Spleen (tissue), 11 donors: ENCODE results near the gene ARPIN. TPM values are rescaled to one million over a fixed set of nuclear protein-coding genes. Genes with fewer than 3 reads are reported as not detected.
A peak's percentile ranks its signal among the peaks of the same experiment; 100 is the strongest.

Source experiments
- DNase-seq: peaks from one replicate; pipeline ENCODE4 v3.0.0-alpha.2; 2020
- H3K27ac ChIP-seq, 8 donors: fragments of 200-600 bp; sonication (generic) in 7 of 8; 1 replicate in 4 of 8; 2 replicates in 4 of 8; pipeline versions ENCODE4 v1.5.0 to v1.8.0; 2016 to 2021; ENCODE audit warnings: inconsistent platforms in 4 of 8, mild to moderate bottlenecking in 4 of 8, moderate library complexity in 1 of 8
- H3K27me3 ChIP-seq, 7 donors: fragments of 200-600 bp; sonication (generic) in 6 of 7; replicated peaks in 1 of 7; 1 replicate in 4 of 7; 2 replicates in 3 of 7; pipeline versions ENCODE4 v1.5.0 to v1.8.0; 2016 to 2021; ENCODE audit warnings: inconsistent platforms in 3 of 7, mild to moderate bottlenecking in 1 of 7
- H3K36me3 ChIP-seq, 6 donors: fragments of 200-600 bp; sonication (generic) in 5 of 6; 1 replicate in 4 of 6; 2 replicates in 2 of 6; pipeline versions ENCODE4 v1.5.0 to v1.8.0; 2016 to 2021; ENCODE audit warnings: inconsistent platforms in 2 of 6
- H3K4me1 ChIP-seq, 6 donors: fragments of 200-600 bp; sonication (generic) in 5 of 6; 1 replicate in 3 of 6; 2 replicates in 3 of 6; pipeline versions ENCODE4 v1.5.0 to v1.8.0; 2016 to 2021; ENCODE audit warnings: inconsistent platforms in 3 of 6
- H3K4me3 ChIP-seq, 8 donors: fragments of 200-600 bp; sonication (generic) in 7 of 8; 1 replicate in 4 of 8; 2 replicates in 4 of 8; pipeline versions ENCODE4 v1.5.0 to v1.8.0; 2016 to 2021; ENCODE audit warnings: inconsistent platforms in 4 of 8, mild to moderate bottlenecking in 4 of 8, moderate library complexity in 2 of 8
- H3K9me3 ChIP-seq, 8 donors: fragments of 200-600 bp; sonication (generic) in 7 of 8; 1 replicate in 4 of 8; 2 replicates in 4 of 8; pipeline versions ENCODE4 v1.5.0 to v1.8.0; 2016 to 2021; ENCODE audit warnings: inconsistent platforms in 4 of 8
- POLR2A ChIP-seq, 3 donors: fragments of 450-650 bp; IDR thresholded peaks; one replicate each; pipeline ENCODE4 v1.5.1; 2017; ENCODE audit warnings: antibody characterized with exemption in 3 of 3, mild to moderate bottlenecking in 1 of 3
- POLR2AphosphoS5 ChIP-seq, 3 donors: sonication (generic); formaldehyde crosslinking; IDR thresholded peaks; one replicate each; pipeline ENCODE4 v1.5.1; 2017; ENCODE audit warnings: antibody characterized with exemption in 3 of 3
- WGBS, 5 donors: extraction: QIAGEN DNeasy Blood & Tissue Kit in 3 of 5; methylation state at CpG; one replicate each; pipeline versions ENCODE4 v1.1.5 to v1.1.7; 2013 to 2018; 5-methylcytosine and 5-hydroxymethylcytosine counted together
- intact Hi-C: fragments of 100-400 bp; cut with DNase I; formaldehyde crosslinking; loops from one replicate; pipeline ENCODE4 v1.15.0; 2023; ENCODE audit warnings: low total_unique reads
- polyA plus RNA-seq, 3 donors: library from polyadenylated mRNA; stranded (reverse); fragments of 200-250 nt; gene quantifications; one replicate each; pipeline ENCODE4 v1.2.1, GENCODE V29; 2013
- total RNA-seq, 7 donors: library from RNA; depleted of rRNA in 3 of 7; stranded (reverse); fragments of >200 nt in 3 of 7; fragmentation: NEBNext Ultra II Directional in 4 of 7; extraction: Animal tissue kit (Norgen Biotek cat#: 25700) in 4 of 7; gene quantifications; one replicate each; pipeline versions ENCODE4 v1.1.0 to v1.2.1, GENCODE V29; 2016 to 2021
- TF ChIP-seq, protein P1 (sequence below), 11 experiments: fragments of 200-600 bp in 7 of 11; fragments of 450-650 bp in 4 of 11; sonication (generic) in 4 of 11; IDR thresholded peaks in 8 of 11; conservative IDR thresholded peaks in 3 of 11; 1 replicate in 7 of 11; 2 replicates in 4 of 11; pipeline versions ENCODE4 v1.4.0 to v1.8.0; 2016 to 2021; ENCODE audit warnings: antibody characterized with exemption in 11 of 11, inconsistent platforms in 4 of 11, mild to moderate bottlenecking in 1 of 11
- donor health status: healthy with polysubstance abuse.
- donor health status: DM: no; HTN: no; CAD: no; lungs with moderate emphysema.
- donor health status: DM: no; HTN: no; CAD: no.
- donor health status: Bipolar disorder and iron deficiency.
- donor health status: healthy.
- donor health status: DM: no; HTN: no; CAD: no.
- donor health status: DM: yes; HTN: yes; CAD: no.

ARPIN gene
- total and polyA plus RNA-seq, 10 donors, result 2.7 to 23.1 (median 12.0) TPM

DNA sequence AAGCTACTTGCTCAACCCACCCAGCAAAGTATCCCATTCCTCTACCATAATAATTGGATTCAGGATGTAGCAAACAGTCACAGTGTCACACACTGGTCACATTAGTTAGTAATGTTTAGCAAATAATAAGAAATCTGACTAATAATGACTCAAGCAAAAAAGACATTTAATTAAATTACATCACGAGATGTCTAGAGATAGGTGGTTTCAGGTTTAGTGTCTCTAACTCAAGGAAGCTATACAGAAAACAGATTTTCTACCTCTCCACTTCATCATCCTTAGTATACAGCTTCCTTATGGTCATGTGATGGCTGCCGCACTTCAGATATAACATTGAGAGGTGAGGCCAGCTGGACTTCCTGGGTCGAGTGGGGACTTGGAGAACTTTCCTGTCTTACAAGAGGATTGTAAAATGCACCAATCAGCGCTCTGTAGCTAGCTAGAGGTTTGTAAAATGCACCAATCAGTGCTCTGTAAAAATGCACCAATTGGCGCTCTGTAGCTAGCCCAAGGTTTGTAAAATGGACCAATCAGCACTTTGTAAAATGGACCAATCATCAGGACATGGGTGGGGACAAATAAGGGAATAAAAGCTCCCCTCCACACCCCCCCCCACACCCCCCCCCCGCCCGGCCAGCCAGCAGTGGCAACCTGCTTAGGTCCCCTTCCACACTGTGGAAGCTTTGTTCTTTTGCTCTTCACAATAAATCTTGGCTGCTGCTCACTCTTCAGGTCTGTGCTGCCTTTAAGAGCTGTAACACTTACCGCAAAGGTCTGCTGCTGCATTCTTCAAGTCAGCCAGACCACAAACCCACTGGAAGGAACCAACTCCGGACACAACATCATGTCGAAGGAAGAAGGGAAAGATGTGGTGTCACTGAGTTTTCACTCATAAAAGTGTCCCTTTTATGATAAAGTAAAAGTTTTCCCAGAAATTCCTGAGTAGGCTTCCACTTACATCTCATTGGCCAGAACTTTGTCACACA lies 24.9 kb upstream of the ARPIN start:
- Histone ChIP-seq H3K27ac (no peak overlapping the region), H3K27me3 (no peaks in the 10 kb centered on the region), H3K4me1 (peaks cover 0 to 16% (median 0%) of the 10 kb centered on the region in 6 donors), H3K36me3 (no peaks in the 10 kb centered on the region), H3K4me3 (no peak overlapping the region), H3K9me3 (no peaks in the 10 kb centered on the region)
- DNase-seq, result no peak
- intact Hi-C loops, result no loop called here
- 51 to 65% (median 62%) methylated on average over 9 to 10 of the region's 10 CpGs for WGBS, 5 donors
- TF ChIP-seq POLR2A (IDR thresholded peaks at IDR 0.05) (no peak), POLR2AphosphoS5 (IDR thresholded peaks at IDR 0.05) (no peak)
- TF ChIP-seq, protein P1, sequence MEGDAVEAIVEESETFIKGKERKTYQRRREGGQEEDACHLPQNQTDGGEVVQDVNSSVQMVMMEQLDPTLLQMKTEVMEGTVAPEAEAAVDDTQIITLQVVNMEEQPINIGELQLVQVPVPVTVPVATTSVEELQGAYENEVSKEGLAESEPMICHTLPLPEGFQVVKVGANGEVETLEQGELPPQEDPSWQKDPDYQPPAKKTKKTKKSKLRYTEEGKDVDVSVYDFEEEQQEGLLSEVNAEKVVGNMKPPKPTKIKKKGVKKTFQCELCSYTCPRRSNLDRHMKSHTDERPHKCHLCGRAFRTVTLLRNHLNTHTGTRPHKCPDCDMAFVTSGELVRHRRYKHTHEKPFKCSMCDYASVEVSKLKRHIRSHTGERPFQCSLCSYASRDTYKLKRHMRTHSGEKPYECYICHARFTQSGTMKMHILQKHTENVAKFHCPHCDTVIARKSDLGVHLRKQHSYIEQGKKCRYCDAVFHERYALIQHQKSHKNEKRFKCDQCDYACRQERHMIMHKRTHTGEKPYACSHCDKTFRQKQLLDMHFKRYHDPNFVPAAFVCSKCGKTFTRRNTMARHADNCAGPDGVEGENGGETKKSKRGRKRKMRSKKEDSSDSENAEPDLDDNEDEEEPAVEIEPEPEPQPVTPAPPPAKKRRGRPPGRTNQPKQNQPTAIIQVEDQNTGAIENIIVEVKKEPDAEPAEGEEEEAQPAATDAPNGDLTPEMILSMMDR (IDR thresholded peaks at IDR 0.05 in 8 of 11, conservative IDR thresholded peaks at IDR 0.05 in 3 of 11), result no peak

- TF ChIP-seq, protein P1 (IDR thresholded peaks at IDR 0.05 in 8 of 11, conservative IDR thresholded peaks at IDR 0.05 in 3 of 11), result no peak
- no peak for TF ChIP-seq POLR2AphosphoS5 (IDR thresholded peaks at IDR 0.05)
- TF ChIP-seq POLR2A (IDR thresholded peaks at IDR 0.05), result no peak
- Histone ChIP-seq H3K9me3 (no peaks in the 10 kb centered on the region), H3K4me1 (peaks cover 0 to 16% (median 0%) of the 10 kb centered on the region in 6 donors), H3K36me3 (no peaks in the 10 kb centered on the region), H3K27me3 (no peaks in the 10 kb centered on the region), H3K27ac (no peak overlapping the region), H3K4me3 (no peak overlapping the region)
- intact Hi-C loops, result no loop called here
- DNase-seq, result no peak
- WGBS, 5 donors, result 92 to 96% (median 95%) methylated on average over 14 of the region's 14 CpGs
Observed at GRCh38 chr15:89936786-89937265, 24.1 kb upstream of the ARPIN start.

DNA sequence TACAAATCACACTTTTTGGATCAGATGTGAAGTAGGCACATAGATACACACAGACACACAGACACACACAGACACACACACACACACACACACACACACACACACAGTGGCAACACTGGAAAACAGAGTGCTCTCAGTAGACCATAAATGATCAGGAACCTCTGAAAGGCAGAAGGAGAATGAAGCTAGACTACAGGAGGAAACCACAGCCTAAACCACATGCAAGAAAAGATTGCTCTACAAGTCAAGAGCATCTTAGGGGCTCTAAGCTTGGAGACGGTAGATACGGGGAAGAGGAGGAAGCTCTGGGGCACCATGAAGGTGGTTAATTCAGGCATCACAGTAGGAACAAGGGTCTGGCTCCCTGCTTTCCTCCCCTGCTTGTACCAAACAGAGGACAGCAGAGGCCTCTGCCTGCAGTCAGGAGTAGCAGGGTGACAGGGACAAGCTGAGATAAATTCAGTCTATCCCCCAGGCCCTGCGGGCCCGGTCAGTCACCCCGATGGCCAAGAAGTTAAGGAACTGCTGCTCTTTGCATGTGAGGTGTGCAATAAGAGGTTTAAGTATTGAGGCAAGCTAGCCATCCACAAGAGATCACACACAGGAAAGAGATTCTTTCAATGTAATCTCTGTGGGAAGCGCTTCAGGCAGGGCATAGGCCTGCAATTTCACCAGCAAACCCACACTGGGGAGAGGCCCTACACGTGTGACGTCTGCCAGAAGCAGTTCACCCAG lies 23.5 kb upstream of the ARPIN start:
- peaks cover 0 to 16% (median 0%) of the 10 kb centered on the region in 6 donors for H3K4me1 ChIP-seq
- intact Hi-C loops, result no loop called here
- H3K27me3 ChIP-seq, result no peaks in the 10 kb centered on the region
- no peaks in the 10 kb centered on the region for H3K9me3 ChIP-seq
- TF ChIP-seq, protein P1 (IDR thresholded peaks at IDR 0.05 in 8 of 11, conservative IDR thresholded peaks at IDR 0.05 in 3 of 11), result no peak
- TF ChIP-seq POLR2AphosphoS5 (IDR thresholded peaks at IDR 0.05), result no peak
- TF ChIP-seq POLR2A (IDR thresholded peaks at IDR 0.05), result no peak
- no peak for DNase-seq
- WGBS, 5 donors, result 45 to 68% (median 58%) methylated on average over 6 to 8 of the region's 8 CpGs
- no peak overlapping the region for H3K4me3 ChIP-seq
- H3K36me3 ChIP-seq, result no peaks in the 10 kb centered on the region
- peak overlapping the region in 1 of 8 donors; percentile 23 for H3K27ac ChIP-seq
